ENCODE results near the gene NPC2.

DNA sequence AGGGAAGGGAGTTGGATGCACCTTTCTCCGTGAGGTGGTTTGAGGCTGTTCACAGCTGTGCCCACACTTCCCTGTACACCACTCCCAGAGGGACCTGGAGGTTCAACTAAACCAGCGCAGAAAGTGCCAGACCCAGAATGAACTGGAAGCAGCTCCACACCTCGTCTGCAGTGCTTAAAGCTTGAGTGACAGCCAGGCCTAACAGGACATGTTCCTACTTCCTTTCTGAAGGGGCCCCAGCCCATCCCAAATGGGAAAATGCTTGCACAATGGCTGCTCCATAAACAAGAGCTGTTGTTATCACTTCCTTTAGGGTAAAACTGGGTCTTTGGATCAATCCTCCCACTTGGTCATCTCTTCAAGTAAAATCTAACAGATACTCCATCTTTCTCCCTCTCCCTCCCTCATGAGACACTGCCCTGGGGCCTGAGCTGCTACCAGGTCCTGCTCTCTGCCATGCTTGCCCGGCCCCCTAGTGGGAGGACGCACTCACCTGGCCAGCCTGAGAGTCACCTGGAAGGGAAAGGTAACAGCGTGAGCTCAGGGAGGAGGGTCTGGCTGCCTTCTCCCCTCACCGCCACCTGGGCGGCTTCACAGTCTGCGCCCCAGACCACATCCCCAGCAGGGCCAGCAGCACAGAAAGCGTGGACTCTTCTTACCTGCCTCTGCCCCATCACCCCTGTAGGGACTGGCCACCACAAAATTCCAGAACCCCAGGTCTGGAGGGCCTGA lies 33.9 kb upstream of the NPC2 start:
- TF ChIP-seq POLR2A (IDR thresholded peaks at IDR 0.05) (no peak), EP300 (IDR thresholded peaks at IDR 0.05) (no peak)
- TF ChIP-seq, protein P1, sequence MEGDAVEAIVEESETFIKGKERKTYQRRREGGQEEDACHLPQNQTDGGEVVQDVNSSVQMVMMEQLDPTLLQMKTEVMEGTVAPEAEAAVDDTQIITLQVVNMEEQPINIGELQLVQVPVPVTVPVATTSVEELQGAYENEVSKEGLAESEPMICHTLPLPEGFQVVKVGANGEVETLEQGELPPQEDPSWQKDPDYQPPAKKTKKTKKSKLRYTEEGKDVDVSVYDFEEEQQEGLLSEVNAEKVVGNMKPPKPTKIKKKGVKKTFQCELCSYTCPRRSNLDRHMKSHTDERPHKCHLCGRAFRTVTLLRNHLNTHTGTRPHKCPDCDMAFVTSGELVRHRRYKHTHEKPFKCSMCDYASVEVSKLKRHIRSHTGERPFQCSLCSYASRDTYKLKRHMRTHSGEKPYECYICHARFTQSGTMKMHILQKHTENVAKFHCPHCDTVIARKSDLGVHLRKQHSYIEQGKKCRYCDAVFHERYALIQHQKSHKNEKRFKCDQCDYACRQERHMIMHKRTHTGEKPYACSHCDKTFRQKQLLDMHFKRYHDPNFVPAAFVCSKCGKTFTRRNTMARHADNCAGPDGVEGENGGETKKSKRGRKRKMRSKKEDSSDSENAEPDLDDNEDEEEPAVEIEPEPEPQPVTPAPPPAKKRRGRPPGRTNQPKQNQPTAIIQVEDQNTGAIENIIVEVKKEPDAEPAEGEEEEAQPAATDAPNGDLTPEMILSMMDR (IDR thresholded peaks at IDR 0.05), result no peak

All from sigmoid colon (tissue), 4 donors.